RWPE2 (cell line): Measurements from ENCODE around the gene FAM153A.
"Not testable (repeated sequence)": the region's sequence is repeated elsewhere in the genome, so short reads cannot be mapped to it uniquely, and the experiment has no call there.

ENCODE experiments used
- ATAC-seq: fragments of 200-7000 bp; cut with Tn5 transposase; 3 replicates; pipeline ENCODE4 v1.9.1; 2021; ENCODE audit warnings: low read depth
- DNase-seq: peaks from one replicate; pipeline ENCODE4 v3.0.0-alpha.2; 2020; ENCODE audit warnings: low spot score
- H3K27ac ChIP-seq: fragments of 450-650 bp; 2 replicates; pipeline ENCODE4 v1.5.1; 2017; ENCODE audit warnings: mild to moderate bottlenecking; ENCODE audit not compliant: poor library complexity, severe bottlenecking
- H3K27me3 ChIP-seq: fragments of 250-450 bp; sonication (Bioruptor Pico); 2 replicates; pipeline ENCODE4 v1.5.1; 2021; ENCODE audit warnings: mild to moderate bottlenecking, moderate library complexity; ENCODE audit not compliant: insufficient read depth, poor library complexity, severe bottlenecking
- H3K36me3 ChIP-seq: fragments of 250-450 bp; sonication (Bioruptor Pico); 2 replicates; pipeline ENCODE4 v1.5.1; 2020; ENCODE audit warnings: low read depth, mild to moderate bottlenecking, moderate library complexity
- H3K4me1 ChIP-seq: fragments of 250-450 bp; sonication (Bioruptor Pico); 2 replicates; pipeline ENCODE4 v1.5.1; 2021; ENCODE audit warnings: mild to moderate bottlenecking, moderate library complexity; ENCODE audit not compliant: insufficient read depth, poor library complexity, severe bottlenecking
- H3K4me3 ChIP-seq: fragments of 250-450 bp; sonication (Bioruptor Pico); 2 replicates; pipeline ENCODE4 v1.5.1; 2021; ENCODE audit warnings: mild to moderate bottlenecking, moderate library complexity; ENCODE audit not compliant: severe bottlenecking
- H3K9me3 ChIP-seq: fragments of 250-450 bp; sonication (Bioruptor Pico); 2 replicates; pipeline ENCODE4 v1.5.1; 2021; ENCODE audit warnings: mild to moderate bottlenecking, moderate library complexity; ENCODE audit not compliant: severe bottlenecking

The FAM153A gene

DNA sequence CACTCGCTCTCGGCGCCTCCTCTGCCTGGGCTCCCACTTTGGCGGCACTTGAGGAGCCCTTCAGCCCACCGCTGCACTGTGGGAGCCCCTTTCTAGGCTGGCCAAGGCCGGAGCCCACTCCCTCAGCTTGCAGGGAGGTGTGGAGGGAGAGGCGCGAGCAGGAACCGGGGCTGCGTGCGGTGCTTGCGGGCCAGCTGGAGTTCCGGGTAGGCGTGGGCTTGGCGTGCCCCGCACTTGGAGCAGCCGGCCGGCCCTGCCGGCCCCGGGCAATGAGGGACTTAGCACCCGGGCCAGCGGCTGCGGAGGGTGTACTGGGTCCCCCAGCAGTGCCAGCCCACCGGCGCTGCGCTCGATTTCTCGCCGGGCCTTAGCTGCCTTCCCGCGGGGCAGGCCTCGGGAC lies 94.6 kb downstream of the FAM153A start:
- not testable (repeated sequence) for H3K27me3 ChIP-seq, H3K4me1 ChIP-seq, DNase-seq, H3K4me3 ChIP-seq, H3K9me3 ChIP-seq, H3K27ac ChIP-seq, H3K36me3 ChIP-seq, ATAC-seq

DNA sequence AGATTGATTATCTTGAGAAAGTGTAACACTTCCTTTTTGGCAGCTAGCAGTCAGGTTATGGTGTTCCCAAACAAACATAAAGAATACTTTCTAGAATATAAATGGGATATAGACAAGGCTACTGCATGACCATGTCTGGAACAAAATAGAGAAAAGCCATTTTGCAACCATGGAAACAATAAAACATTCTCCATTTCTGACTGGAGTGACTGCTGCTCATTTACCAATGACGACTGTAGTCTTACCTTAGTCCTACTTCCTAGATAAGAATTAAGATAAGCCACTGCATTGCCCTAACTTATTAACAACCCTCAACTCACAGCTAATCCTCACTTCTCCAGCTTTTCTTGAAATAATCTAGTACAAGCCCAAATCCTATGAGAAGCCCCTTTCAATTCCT lies 100.8 kb downstream of the FAM153A start:
- DNase-seq, ATAC-seq, H3K36me3 ChIP-seq, H3K4me1 ChIP-seq, H3K27ac ChIP-seq, H3K9me3 ChIP-seq, H3K4me3 ChIP-seq, H3K27me3 ChIP-seq: not testable (repeated sequence)
